ENCODE measurements around the gene CDYL2. TPM values are rescaled to one million over a fixed set of nuclear protein-coding genes. Genes with fewer than 3 reads are reported as not detected.

The CDYL2 gene
- total RNA-seq, 1 experiment from 2014 or later: 8.2 TPM

DNA sequence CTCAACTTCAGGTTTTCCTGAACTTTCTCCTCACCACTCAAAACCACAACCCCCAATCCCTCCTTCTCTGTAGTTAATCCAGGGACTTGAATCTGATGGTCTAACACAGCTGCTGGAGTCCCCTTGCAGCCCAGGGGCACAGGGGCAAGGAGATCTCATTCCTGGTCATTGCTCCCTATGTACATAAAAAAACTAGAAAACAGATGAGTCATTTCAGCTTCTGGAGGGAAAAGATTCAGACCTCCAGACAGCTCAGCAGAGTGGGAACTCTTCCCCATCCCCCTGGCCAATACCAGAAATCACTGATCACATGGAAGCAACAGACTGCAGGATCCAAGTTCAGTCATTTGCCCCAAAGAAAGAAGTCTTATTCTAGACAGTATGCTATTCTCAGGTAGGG, 201.5 kb downstream of the CDYL2 start:
- CTCF ChIA-PET: no interaction called here
- H3K27me3 Mint-ChIP-seq (ENCODE audit: low read depth): no peaks in the 10 kb centered on the region
- H3K9me3 Mint-ChIP-seq: peaks cover 16% of the 10 kb centered on the region
- ATAC-seq (no peak), DNase-seq (ENCODE audit: low spot score) (no peak)
- no peak overlapping the region for H3K4me3 Mint-ChIP-seq
- H3K4me1 Mint-ChIP-seq: no peaks in the 10 kb centered on the region
- H3K27ac Mint-ChIP-seq: no peak overlapping the region
- H3K36me3 Mint-ChIP-seq: 0 out of 2 replicates have a peak, but pooled peaks cover 3% of the 10 kb centered on the region
- POLR2A ChIA-PET: no interaction called here
- TF ChIP-seq TCF7 (CRISPR knock-in tag; IDR thresholded peaks at IDR 0.05; ENCODE audit: low read depth): no peak
- TF ChIP-seq, protein P1, sequence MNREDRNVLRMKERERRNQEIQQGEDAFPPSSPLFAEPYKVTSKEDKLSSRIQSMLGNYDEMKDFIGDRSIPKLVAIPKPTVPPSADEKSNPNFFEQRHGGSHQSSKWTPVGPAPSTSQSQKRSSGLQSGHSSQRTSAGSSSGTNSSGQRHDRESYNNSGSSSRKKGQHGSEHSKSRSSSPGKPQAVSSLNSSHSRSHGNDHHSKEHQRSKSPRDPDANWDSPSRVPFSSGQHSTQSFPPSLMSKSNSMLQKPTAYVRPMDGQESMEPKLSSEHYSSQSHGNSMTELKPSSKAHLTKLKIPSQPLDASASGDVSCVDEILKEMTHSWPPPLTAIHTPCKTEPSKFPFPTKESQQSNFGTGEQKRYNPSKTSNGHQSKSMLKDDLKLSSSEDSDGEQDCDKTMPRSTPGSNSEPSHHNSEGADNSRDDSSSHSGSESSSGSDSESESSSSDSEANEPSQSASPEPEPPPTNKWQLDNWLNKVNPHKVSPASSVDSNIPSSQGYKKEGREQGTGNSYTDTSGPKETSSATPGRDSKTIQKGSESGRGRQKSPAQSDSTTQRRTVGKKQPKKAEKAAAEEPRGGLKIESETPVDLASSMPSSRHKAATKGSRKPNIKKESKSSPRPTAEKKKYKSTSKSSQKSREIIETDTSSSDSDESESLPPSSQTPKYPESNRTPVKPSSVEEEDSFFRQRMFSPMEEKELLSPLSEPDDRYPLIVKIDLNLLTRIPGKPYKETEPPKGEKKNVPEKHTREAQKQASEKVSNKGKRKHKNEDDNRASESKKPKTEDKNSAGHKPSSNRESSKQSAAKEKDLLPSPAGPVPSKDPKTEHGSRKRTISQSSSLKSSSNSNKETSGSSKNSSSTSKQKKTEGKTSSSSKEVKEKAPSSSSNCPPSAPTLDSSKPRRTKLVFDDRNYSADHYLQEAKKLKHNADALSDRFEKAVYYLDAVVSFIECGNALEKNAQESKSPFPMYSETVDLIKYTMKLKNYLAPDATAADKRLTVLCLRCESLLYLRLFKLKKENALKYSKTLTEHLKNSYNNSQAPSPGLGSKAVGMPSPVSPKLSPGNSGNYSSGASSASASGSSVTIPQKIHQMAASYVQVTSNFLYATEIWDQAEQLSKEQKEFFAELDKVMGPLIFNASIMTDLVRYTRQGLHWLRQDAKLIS (CRISPR knock-in tag; IDR thresholded peaks at IDR 0.05; ENCODE audit: borderline replicate concordance): no peak

DNA sequence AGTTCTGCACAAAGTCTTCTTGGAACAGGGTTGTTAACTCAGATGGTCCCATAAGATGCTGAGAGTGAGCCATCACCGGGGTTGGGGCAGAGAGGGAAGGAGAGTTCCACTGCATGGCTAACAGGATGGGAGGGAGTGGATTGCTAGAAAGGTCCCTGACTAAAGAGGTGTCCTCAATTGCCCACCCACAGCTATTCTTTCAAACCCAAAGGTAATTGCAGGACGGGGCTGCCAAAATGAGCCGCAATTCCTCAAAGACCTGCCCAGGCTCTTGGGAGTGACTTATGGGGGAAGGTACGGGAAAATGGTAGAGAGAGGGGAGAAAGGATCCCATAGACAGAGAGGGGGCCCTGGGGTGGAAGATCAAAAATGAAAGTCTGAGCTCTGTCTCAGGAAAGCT, 203.2 kb downstream of the CDYL2 start:
- ChIA-PET POLR2A (no interaction called here), CTCF (no interaction called here)
- no peaks in the 10 kb centered on the region for H3K36me3 Mint-ChIP-seq
- DNase-seq (ENCODE audit: low spot score) (no peak), ATAC-seq (no peak)
- H3K27ac Mint-ChIP-seq: no peak overlapping the region
- H3K9me3 Mint-ChIP-seq: peaks cover 21% of the 10 kb centered on the region
- no peak overlapping the region for H3K4me3 Mint-ChIP-seq
- H3K27me3 Mint-ChIP-seq (ENCODE audit: low read depth): no peaks in the 10 kb centered on the region; the same call in 1 of the 2 replicates
- TF ChIP-seq, protein P2, sequence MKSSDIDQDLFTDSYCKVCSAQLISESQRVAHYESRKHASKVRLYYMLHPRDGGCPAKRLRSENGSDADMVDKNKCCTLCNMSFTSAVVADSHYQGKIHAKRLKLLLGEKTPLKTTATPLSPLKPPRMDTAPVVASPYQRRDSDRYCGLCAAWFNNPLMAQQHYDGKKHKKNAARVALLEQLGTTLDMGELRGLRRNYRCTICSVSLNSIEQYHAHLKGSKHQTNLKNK (CRISPR knock-in tag; IDR thresholded peaks at IDR 0.05): no peak
- no peak for TF ChIP-seq MLX (CRISPR knock-in tag; IDR thresholded peaks at IDR 0.05)
- no peak for TF ChIP-seq PRDM15 (CRISPR knock-in tag; IDR thresholded peaks at IDR 0.05)
- TF ChIP-seq PRRX2 (CRISPR knock-in tag; IDR thresholded peaks at IDR 0.05): no peak
- no peaks in the 10 kb centered on the region for H3K4me1 Mint-ChIP-seq

DNA sequence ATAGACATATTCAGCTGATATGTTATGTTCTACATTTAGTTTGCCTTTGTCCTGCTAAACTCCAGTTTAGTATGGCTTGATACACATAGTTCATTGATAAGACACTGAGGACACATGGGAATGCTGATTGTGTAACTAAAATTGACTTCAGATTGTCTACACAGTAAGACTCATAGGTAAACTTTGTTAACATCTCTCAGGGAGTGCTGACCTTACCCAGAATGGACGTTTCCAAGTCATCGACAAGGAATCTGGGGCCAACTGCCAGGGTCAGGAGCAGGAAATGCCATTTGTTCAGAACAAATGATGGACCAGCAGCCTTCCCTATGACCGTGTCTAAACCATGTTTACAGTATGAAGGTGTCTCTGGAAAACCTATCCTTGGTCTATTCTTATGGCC, 204.9 kb downstream of the CDYL2 start:
- H3K27ac Mint-ChIP-seq: no peak overlapping the region
- H3K4me3 Mint-ChIP-seq: no peak overlapping the region
- TF ChIP-seq IRF2 (CRISPR knock-in tag; IDR thresholded peaks at IDR 0.05; ENCODE audit: borderline replicate concordance, low read depth): no peak
- no peak for TF ChIP-seq RELA (CRISPR knock-in tag; IDR thresholded peaks at IDR 0.05; ENCODE audit: borderline replicate concordance)
- DNase-seq (ENCODE audit: low spot score) (no peak), ATAC-seq (no peak)
- no peaks in the 10 kb centered on the region for H3K4me1 Mint-ChIP-seq
- CTCF ChIA-PET: no interaction called here
- no peaks in the 10 kb centered on the region for H3K36me3 Mint-ChIP-seq
- POLR2A ChIA-PET: no interaction called here
- H3K27me3 Mint-ChIP-seq (ENCODE audit: low read depth): no peaks in the 10 kb centered on the region; the same call in 1 of the 2 replicates
- H3K9me3 Mint-ChIP-seq: peaks cover 34% of the 10 kb centered on the region

- no peaks in the 10 kb centered on the region; the same call in 1 of the 2 replicates for H3K27me3 Mint-ChIP-seq (ENCODE audit: low read depth)
- ATAC-seq (no peak), DNase-seq (ENCODE audit: low spot score) (no peak)
- H3K27ac Mint-ChIP-seq: no peak overlapping the region
- no peaks in the 10 kb centered on the region for H3K4me1 Mint-ChIP-seq
- ChIA-PET CTCF (no interaction called here), POLR2A (no interaction called here)
- H3K4me3 Mint-ChIP-seq: no peak overlapping the region
- peaks cover 44% of the 10 kb centered on the region for H3K9me3 Mint-ChIP-seq
- no peaks in the 10 kb centered on the region for H3K36me3 Mint-ChIP-seq
- TF ChIP-seq SP1 (CRISPR knock-in tag; conservative IDR thresholded peaks at IDR 0.05) (no peak), FOXJ3 (CRISPR knock-in tag; IDR thresholded peaks at IDR 0.05; ENCODE audit: borderline replicate concordance) (no peak), ZNF423 (CRISPR knock-in tag; IDR thresholded peaks at IDR 0.05) (no peak), NR1H2 (CRISPR knock-in tag; IDR thresholded peaks at IDR 0.05) (no peak), CTCF (IDR thresholded peaks at IDR 0.05) (no peak), IRF1 (CRISPR knock-in tag; IDR thresholded peaks at IDR 0.05) (no peak), ZNF425 (CRISPR knock-in tag; conservative IDR thresholded peaks at IDR 0.05) (no peak)
Observed at GRCh38 chr16:80596507-80597207, 207.7 kb downstream of the CDYL2 start.
